Astrocyte of the hippocampus (primary cell): ENCODE results near the gene RHOF.

Experiments
- DNase-seq: peaks from one replicate; pipeline ENCODE4 v3.0.0; 2011; ENCODE audit warnings: low read depth, low spot score

The RHOF gene, protein sequence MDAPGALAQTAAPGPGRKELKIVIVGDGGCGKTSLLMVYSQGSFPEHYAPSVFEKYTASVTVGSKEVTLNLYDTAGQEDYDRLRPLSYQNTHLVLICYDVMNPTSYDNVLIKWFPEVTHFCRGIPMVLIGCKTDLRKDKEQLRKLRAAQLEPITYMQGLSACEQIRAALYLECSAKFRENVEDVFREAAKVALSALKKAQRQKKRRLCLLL

DNA sequence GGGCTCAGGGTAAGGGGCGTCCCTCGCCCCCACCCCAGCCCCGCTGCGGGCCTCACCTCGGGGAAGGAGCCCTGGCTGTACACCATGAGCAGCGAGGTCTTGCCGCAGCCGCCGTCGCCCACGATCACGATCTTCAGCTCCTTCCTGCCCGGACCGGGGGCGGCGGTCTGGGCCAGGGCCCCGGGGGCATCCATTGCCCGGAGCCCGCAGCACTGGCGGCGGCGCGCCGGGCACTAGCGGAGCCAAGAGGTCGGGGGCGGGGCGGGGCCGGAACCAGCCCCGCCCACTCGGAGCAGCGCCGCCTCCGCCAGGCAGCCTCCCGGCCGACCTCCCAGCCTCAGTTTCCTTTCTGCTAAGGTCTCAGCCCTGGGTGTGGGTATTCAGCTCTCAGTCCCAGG lies at the start of gene RHOF:
Gene RHOF, minus strand, starts transcription at position 249 of the 398 bp plus-strand sequence. Its CDS starts 55 bp downstream, at position 194.
- peak; percentile 55 for DNase-seq

DNA sequence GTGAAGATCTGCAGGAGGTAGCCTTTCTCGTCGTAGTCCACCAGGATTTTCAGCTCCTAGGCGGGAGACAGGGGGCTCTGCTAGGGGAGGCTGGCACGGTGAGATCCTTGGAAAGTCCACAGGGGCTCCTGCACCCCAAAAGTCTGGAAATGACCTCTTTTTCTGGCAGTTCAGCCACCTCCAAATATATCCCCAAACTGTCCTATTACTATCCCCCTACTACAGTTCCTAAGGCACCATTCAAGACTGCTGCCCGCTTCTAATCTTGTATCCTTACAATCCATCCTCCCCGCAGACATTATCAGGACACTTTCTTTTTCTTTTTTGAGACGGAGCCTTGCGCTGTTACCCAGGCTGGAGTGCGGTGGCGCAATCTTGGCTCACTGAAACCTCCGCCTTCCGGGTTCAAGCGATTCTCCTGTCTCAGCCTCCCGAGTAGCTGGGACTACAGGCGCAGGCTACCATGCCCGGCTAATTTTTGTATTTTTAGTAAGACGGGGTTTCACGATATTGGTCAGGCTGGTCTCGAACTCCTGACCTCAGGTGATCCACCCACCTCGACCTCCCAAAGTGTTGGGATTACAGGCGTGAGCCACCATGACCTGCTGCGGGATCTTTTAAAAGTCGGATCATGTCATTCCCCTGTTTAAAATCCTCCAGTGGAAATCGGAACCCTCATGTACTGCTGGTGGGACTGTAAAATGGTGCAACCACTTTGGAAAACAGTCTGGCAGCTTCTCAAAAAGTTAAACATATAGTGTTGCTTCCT lies 46.7 kb upstream of the RHOF start:
- no peak for DNase-seq

DNA sequence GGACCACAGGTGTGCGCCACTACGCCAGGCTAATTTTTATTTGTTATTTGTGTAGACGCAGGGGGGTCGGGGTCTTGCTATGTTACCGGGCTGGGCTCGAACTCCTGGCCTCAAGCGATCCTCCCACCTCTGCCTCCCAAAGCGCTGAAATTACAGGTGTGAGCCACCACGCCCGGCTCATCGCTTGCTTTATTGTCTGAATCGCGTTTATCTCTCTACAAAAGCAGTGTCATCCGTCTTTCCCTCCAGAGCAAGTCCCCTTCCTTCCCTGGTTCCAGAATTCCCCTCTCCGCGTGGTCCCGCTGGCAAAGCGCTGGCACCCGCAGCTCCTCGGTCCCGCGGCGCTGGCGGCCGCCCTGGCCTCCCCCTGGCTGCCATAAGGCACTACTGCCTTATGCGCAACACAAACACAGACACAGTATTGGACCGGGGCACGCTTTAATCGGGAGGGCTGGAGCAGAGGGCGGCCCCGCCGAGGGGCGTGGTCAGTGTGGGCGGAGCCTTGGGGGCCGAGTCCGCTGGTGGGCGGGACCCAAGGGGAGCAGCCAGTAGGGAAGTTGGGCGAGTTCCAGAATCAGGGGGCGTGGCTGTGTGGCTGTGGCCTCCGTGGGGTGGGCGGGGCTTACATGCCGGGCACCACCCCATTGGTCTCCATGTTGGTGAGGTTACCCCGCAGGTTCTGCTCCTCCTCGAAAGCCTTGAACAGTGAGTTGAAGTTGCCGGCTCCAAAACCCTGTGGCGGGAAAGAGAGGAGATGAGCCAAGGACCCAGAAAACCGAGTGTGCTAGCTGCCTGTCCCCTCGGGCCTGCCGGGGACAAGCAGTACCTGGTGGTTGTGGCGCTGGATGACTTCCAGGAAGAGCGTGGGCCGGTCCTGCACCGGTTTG lies 45.9 kb upstream of the RHOF start:
- peak; percentile 99 for DNase-seq

- no peak for DNase-seq
Measured at GRCh38 chr12:121838126-121838525, 44.6 kb upstream of the RHOF start.

GRCh38 chr12:121837680-121838079 lies 44.2 kb upstream of the RHOF start:
- DNase-seq = no peak

- no peak for DNase-seq
Measured at GRCh38 chr12:121831571-121832245, 38.2 kb upstream of the RHOF start.

DNA sequence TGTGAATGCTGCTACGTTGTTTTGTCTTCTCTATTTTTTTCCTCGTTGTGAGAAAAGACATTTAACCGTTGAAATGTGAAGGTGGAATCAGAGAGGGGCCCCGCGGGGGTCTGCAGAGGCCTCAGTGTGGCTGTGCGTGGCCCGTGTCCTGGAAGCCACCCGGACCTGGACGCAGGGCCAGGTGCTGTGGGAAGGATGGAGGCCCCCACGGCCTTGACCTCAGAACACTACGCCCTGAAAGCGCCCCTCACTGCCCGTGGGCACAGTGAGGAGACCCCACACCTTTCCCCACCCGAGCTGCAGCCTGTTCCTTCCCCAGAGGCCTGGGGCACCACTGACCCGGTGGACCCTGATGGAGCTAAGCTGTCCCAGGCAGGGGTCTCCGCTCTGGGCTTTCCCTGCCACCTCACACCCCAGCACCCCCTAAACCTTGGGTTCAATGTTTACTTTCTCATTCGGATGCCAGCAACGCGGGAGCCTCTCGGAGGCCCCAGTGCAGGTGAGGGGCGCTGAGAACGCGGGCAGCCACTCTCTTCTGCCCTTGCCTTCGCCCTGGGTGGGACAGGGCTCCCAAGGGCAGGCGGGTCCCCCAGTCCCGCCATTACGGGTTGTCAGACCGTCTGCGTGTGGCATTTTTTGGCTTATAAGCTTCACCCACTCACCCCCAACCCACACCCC lies 37.2 kb upstream of the RHOF start:
- no peak for DNase-seq

DNA sequence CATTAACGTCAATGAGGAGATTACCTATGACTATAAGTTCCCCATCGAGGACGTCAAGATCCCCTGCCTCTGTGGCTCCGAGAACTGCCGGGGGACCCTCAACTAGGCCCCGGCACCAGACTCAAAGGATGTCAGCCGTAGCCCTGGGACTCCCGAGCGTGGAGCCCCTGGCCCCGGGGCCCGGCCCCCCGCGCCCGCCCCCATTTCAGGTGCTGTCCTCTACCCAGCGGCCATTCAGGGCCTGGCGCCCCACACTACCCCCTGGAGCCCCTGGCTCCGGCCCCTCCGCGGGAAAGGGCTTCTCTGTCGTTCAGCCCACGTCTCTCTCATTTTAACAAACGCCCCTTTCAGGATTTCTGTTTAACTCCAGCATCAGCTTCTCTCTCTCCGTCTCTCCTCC lies 36.6 kb upstream of the RHOF start:
- DNase-seq = no peak

- DNase-seq = peak; percentile 32
Measured at GRCh38 chr12:121829250-121829918, 35.9 kb upstream of the RHOF start.

- no peak for DNase-seq
Measured at GRCh38 chr12:121828826-121829225, 35.3 kb upstream of the RHOF start.

DNA sequence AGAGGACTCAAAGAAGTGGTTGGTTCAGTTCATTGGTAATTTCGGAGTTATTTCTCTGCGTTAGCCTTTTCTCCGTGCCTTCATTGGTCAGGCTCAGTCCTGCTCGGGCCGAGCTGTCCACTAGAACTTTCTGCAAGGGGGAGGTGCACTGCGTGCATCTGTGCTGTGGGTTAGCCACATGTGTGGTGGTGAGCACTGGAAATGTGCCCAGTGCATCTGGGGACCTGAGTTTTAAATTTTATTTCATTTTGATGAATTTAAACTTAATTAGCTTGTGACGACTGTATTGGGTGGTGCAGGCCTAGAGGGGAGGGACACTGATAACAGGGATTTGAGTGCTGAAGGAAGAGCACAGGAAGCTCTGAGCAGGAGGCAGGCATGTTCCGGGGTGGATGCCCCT lies 34.8 kb upstream of the RHOF start:
- DNase-seq = no peak

GRCh38 chr12:121827351-121828099 lies 34.0 kb upstream of the RHOF start:
- no peak for DNase-seq

DNA sequence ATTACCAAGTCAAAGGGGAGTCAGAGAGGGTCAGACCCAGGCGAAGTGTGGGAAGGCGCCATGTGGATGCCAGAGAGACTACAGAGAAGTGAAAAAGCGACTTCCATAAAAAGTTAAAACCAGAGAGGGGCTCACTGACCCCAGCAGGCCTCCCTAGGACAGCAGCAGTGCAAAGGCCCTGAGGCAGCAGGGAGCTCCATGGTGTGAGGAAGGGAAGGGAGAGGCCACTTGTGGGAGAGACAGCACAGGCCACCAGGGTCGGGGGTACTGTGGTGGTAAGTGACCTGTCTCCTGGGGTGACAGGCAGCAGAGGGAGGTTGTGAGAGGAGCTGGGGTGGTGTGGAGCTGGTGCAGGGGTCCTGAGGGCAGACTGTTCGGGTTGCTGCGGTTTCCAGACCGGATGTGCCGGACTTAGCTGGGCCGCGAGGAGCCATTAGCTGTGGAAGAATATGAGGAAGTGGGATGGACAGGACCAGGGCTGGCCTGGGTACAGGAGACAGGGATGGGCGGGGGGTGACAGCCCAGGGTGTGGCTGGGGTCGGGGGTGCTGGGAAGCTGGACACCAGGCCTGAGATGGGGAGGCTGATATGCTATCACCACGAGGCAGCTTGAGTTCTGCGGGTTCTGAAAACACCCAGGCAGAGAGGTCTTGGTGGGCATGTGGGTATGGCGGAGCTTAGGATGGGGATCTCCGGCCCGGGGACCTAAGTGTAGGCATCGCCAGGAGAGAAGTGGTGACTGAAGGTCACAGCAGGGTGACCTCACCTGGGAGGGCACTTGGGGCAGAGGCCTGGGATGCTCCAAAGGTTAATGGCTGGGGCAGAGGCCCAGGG lies 33.0 kb upstream of the RHOF start:
- no peak for DNase-seq

DNA sequence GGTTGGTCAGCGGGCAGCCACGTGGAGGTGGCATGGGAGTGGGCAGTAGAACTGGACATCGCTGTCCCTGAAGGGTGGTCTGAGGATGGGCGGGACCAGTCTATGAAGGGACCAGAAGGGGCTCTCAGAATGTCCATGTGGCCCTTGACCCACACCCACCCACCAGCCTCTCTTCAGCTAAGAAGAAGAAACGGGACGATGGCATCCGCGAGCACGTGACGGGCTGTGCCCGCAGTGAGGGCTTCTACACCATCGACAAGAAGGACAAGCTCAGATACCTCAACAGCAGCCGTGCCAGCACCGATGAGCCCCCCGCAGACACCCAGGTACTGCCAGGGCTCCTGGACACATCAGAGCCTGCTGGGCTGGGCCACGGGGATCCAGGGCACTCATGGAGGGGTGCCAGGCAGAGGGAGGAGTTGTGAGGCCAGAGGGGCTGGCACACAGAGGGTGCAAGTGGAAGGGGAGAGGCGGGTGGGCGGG lies 31.6 kb upstream of the RHOF start:
- DNase-seq = no peak

DNA sequence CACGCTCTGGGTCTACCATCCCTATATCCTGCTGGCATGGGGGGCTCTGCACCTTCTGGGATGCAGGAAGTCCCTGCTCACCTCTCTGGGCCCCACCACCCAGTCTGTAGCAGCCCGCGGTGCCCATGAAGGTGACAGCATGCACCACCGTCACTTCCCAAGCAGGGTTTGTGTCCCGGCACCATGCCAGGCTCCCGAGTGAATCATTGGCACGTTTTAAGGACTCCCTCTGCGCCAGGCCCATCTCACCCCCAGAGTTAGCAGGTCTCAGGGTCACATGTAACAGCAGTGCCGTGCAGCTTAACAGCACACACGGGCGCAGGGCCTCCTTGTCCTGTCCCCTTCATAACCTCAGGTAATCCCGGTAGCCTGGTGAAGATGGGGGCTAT lies 30.2 kb upstream of the RHOF start:
- no peak for DNase-seq

DNA sequence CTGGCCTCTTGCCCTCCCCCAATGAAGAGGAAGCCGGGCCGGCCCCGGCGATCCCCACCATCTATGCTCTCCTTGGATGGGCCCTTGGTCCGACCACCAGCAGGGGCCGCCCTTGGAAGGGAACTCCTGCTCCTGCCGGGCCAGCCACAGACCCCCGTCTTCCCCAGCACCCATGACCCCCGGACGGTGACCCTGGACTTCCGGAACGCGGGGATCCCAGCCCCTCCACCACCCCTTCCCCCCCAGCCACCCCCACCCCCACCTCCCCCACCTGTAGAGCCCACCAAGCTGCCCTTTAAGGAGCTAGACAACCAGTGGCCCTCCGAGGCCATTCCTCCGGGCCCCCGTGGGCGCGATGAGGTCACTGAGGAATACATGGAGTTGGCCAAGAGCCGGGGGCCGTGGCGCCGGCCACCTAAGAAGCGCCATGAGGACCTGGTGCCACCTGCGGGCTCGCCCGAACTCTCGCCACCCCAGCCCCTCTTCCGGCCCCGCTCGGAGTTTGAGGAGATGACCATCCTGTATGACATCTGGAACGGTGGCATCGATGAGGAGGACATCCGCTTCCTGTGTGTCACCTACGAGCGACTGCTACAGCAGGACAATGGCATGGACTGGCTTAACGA lies 29.7 kb upstream of the RHOF start:
- no peak for DNase-seq

- no peak for DNase-seq
Measured at GRCh38 chr12:121822393-121823100, 29.1 kb upstream of the RHOF start.

DNA sequence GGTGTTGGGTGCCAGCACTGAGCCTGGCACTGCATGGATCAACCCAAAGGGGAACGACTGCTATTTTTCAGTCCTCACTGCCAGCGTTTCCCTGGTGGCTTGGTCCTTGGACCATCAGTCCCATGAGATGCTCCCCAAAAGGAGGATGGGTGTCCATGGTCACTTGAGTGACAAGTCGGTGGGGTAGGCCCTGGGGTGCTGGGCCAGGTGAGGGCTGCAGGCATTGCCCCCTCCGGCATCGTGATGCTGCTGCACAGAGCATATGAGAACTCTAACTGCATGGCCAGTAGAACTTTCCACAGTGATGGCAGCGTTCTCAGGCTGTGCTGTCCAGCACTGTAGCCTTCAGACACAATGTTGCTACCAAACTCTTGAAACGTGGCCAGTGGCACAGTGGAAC lies 26.6 kb upstream of the RHOF start:
- DNase-seq = no peak
